HepG2 (cell line): ENCODE measurements around the gene PSMG1. TPM values are rescaled to one million over a fixed set of nuclear protein-coding genes. Genes with fewer than 3 reads are reported as not detected.

ENCODE experiments used
- ATAC-seq: fragments of 200-7000 bp; cut with Tn5 transposase; 3 replicates; pipeline ENCODE4 v1.9.1; 2020; ENCODE audit warnings: mild to moderate bottlenecking, moderate library complexity
- BruUV-seq: library from RNA; stranded (reverse); fragments of 400-500 nt; replicated peaks from 2 replicates; lab custom pipeline; 2021; lab: Mats Ljungman, UMichigan
- CTCF ChIA-PET: fragments of 300-600 bp; formaldehyde crosslinking; extraction: SDS; loops from one replicate; lab custom pipeline; 2021; ENCODE audit warnings: low total read pairs, inconsistent platforms, low intra/inter-chr PET ratio; lab: Yijun Ruan, JAX
- POLR2A ChIA-PET: fragments of 350-600 bp; sonication (Branson Sonifier 250); formaldehyde crosslinking; loops from one replicate; lab custom pipeline; 2020; ENCODE audit warnings: antibody characterized with exemption, inconsistent platforms; lab: Yijun Ruan, JAX
- DNase-seq: peaks from one replicate; pipeline ENCODE4 v3.0.0-alpha.2; 2015; ENCODE audit warnings: low spot score
- FAIRE-seq: peaks from 3 replicates; lab custom pipeline; 2011; peaks lifted over from hg19 to GRCh38; lab: Jason Lieb, UNC
- H2AFZ ChIP-seq: one replicate; pipeline ENCODE4 v1.6.1; 2011; ENCODE audit warnings: low read length, inconsistent platforms
- H3K27ac ChIP-seq: fragments of 300-600 bp; 3 replicates; pipeline ENCODE4 v1.8.0; 2011; ENCODE audit warnings: mixed run types, mild to moderate bottlenecking, mixed read lengths, low read length, inconsistent platforms; ENCODE audit not compliant: insufficient read depth; ENCODE audit errors: extremely low read length
- H3K27me3 ChIP-seq, 2 experiments: fragments of 200-600 bp in 1 of 2; 2 replicates in 1 of 2; 3 replicates in 1 of 2; pipeline versions ENCODE4 v1.6.0 to v1.8.0; 2011; ENCODE audit warnings: low read length in 2 of 2, mild to moderate bottlenecking in 2 of 2, moderate library complexity in 2 of 2, inconsistent platforms in 1 of 2; ENCODE audit not compliant: insufficient read depth in 2 of 2, control insufficient read depth in 1 of 2
- H3K36me3 ChIP-seq, 2 experiments: fragments of 200-600 bp in 1 of 2; replicated peaks in 1 of 2; 2 replicates in 1 of 2; 3 replicates in 1 of 2; pipeline versions ENCODE4 v1.5.1 to v1.8.0; 2011; ENCODE audit warnings: low read length in 2 of 2, inconsistent platforms in 1 of 2; ENCODE audit not compliant: insufficient read depth in 2 of 2, control insufficient read depth in 1 of 2
- H3K4me1 ChIP-seq: 2 replicates; pipeline ENCODE4 v1.5.1; 2012; ENCODE audit warnings: low read length, inconsistent platforms; ENCODE audit not compliant: insufficient read depth
- H3K4me2 ChIP-seq: 2 replicates; pipeline ENCODE4 v1.6.0; 2011; ENCODE audit warnings: low read depth, low read length, inconsistent platforms
- H3K4me3 ChIP-seq, 3 experiments: fragments of 200-600 bp in 1 of 3; sonication (generic), shearing (Covaris generic) in 1 of 3; replicated peaks in 1 of 3; 2 replicates each; pipeline ENCODE4 v1.5.1; 2011 to 2016; ENCODE audit warnings: low read length in 3 of 3, inconsistent platforms in 2 of 3, low read depth in 2 of 3, mild to moderate bottlenecking in 2 of 3, control low read depth in 1 of 3, mixed read lengths in 1 of 3; ENCODE audit not compliant: insufficient read depth in 1 of 3
- H3K79me2 ChIP-seq: one replicate; pipeline ENCODE4 v1.6.1; 2011; ENCODE audit warnings: low read length, inconsistent platforms; ENCODE audit not compliant: insufficient read depth
- H3K9ac ChIP-seq: 2 replicates; pipeline ENCODE4 v1.6.0; 2011; ENCODE audit warnings: mild to moderate bottlenecking, low read depth, low read length, inconsistent platforms; ENCODE audit not compliant: insufficient read depth
- H3K9me3 ChIP-seq: 2 replicates; pipeline ENCODE4 v1.5.1; 2012; ENCODE audit warnings: mild to moderate bottlenecking, low read length
- H4K20me1 ChIP-seq: 2 replicates; pipeline ENCODE4 v1.6.0; 2011; ENCODE audit warnings: inconsistent platforms, mild to moderate bottlenecking, low read length, moderate library complexity; ENCODE audit not compliant: insufficient read depth
- DPF2 ChIP-seq: sonication (generic); formaldehyde crosslinking; IDR thresholded peaks from 2 replicates; pipeline ENCODE4 v1.4.0; 2020; ENCODE audit warnings: mild to moderate bottlenecking, low read depth, missing genetic modification reagents, borderline replicate concordance
- KDM4B ChIP-seq: sonication (generic); formaldehyde crosslinking; IDR thresholded peaks from 2 replicates; pipeline ENCODE4 v1.4.0; 2020; ENCODE audit warnings: missing genetic modification reagents
- MAFG ChIP-seq: sonication (generic); formaldehyde crosslinking; IDR thresholded peaks from 2 replicates; pipeline ENCODE4 v1.5.1; 2020; ENCODE audit warnings: mild to moderate bottlenecking, missing genetic modification reagents
- MXD4 ChIP-seq: IDR thresholded peaks from 2 replicates; pipeline ENCODE4 v1.6.1; 2016; ENCODE audit warnings: mild to moderate bottlenecking, missing biosample characterization, missing genetic modification reagents
- MYNN ChIP-seq: sonication (generic); formaldehyde crosslinking; IDR thresholded peaks from 2 replicates; pipeline ENCODE4 v1.4.0; 2020; ENCODE audit warnings: mild to moderate bottlenecking, low read depth, missing genetic modification reagents
- TAF1 ChIP-seq: sonication (generic); formaldehyde crosslinking; IDR thresholded peaks from 2 replicates; pipeline ENCODE4 v1.4.0; 2020; ENCODE audit warnings: missing genetic modification reagents
- THYN1 ChIP-seq: sonication (generic); formaldehyde crosslinking; IDR thresholded peaks from 2 replicates; pipeline ENCODE4 v1.8.1; 2023; ENCODE audit warnings: low read depth, mild to moderate bottlenecking, moderate library complexity, missing genetic modification reagents, borderline replicate concordance
- ZNF550 ChIP-seq: sonication (generic); formaldehyde crosslinking; IDR thresholded peaks from 2 replicates; pipeline ENCODE4 v1.4.0; 2020; ENCODE audit warnings: mild to moderate bottlenecking, missing genetic modification reagents, borderline replicate concordance
- ZNF713 ChIP-seq: sonication (generic); formaldehyde crosslinking; IDR thresholded peaks from 2 replicates; pipeline ENCODE4 v1.4.0; 2020; ENCODE audit warnings: mild to moderate bottlenecking, missing genetic modification reagents
- WGBS: methylation state at CpG from one replicate; pipeline ENCODE4 v1.1.6; 2017; ENCODE audit warnings: low lambda C conversion rate; 5-methylcytosine and 5-hydroxymethylcytosine counted together
- in situ Hi-C: cut with HindIII; loops from 2 replicates; pipeline ENCODE4 v1.10.0; 2017; ENCODE audit warnings: low pct_unique_long_range_greater_than_20kb; ENCODE audit not compliant: extremely low pct_ligation_motif_present
- intact Hi-C: fragments of 100-400 bp; cut with micrococcal nuclease; formaldehyde crosslinking; loops from one replicate; pipeline ENCODE4 v1.10.0; 2022; ENCODE audit not compliant: unreplicated experiment
- polyA plus RNA-seq, 8 experiments: library from polyadenylated mRNA; depleted of rRNA in 3 of 8; stranded (reverse) in 7 of 8; unstranded in 1 of 8; fragments of >200 nt; fragmentation: Illumina TruSeq in 4 of 8; extraction: Trizol in 4 of 8; gene quantifications; 2 replicates each; pipeline versions ENCODE4 v1.2.1 to v1.2.3, GENCODE V29; 2011 to 2016; ENCODE audit warnings: low read depth in 4 of 8, missing spikeins in 1 of 8, mixed read lengths in 1 of 8; ENCODE audit not compliant: insufficient read depth in 1 of 8
- total RNA-seq, 5 experiments: library from RNA; depleted of rRNA; stranded (reverse); fragments of >200 nt; fragmentation: Illumina TruSeq; extraction: Trizol; gene quantifications; 2 replicates each; pipeline ENCODE4 v1.2.3, GENCODE V29; 2016; ENCODE audit warnings: low read depth in 1 of 5
- TF ChIP-seq, protein P1 (sequence below): sonication (generic); formaldehyde crosslinking; IDR thresholded peaks from 2 replicates; pipeline ENCODE4 v1.4.0; 2020; ENCODE audit warnings: missing genetic modification reagents
- TF ChIP-seq, protein P2 (sequence below): sonication (generic); formaldehyde crosslinking; IDR thresholded peaks from 2 replicates; pipeline ENCODE4 v1.4.0; 2020; ENCODE audit warnings: missing genetic modification reagents
- TF ChIP-seq, protein P3 (sequence below): sonication (generic); formaldehyde crosslinking; IDR thresholded peaks from 2 replicates; pipeline ENCODE4; 2020; ENCODE audit warnings: missing genetic modification reagents, mild to moderate bottlenecking, borderline replicate concordance
- TF ChIP-seq, protein P4 (sequence below): sonication (generic); formaldehyde crosslinking; IDR thresholded peaks from 2 replicates; pipeline ENCODE4 v1.4.0; 2020; ENCODE audit warnings: missing genetic modification reagents

The PSMG1 gene
- total and polyA plus RNA-seq, 2 of the 13 experiments (the other 11 are each of a cell fraction or from before 2014, with no cell fraction given): 63.6 to 173 TPM

DNA sequence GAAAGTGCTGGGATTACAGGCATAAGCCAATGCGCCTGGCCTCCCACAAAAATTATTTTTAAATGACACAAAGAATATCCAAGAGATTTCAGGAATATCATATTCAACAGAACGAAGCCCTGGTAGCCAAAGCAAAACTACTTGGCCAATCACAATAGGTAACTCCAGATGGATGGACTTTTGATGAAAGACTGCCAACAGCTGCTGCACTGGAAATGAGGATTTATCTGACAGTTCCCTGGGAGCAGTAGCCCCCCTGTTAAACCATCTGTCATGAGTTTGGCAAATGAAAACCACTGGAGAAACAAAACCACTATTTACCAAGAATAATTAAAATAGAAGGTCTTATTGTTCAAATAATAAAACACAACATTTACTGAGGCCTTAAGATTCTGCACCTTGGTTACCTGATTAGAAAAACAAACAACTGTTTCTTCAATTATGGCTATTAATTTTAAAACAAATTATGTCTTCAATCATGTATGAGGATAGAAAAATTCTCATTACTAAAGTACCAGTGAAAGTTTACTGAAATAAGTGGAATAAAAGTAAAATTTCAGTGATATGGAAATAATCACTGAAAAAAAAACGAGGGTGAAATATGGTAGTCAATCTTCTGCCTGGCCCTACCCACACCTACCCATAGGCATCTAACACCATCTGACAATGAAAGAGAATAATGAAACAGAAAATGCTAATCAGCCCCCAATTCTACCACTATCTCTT, 34.3 kb upstream of the PSMG1 start:
- Histone ChIP-seq H3K4me3 (no peak overlapping the region), H3K4me2 (no peak overlapping the region), H3K27ac (no peak overlapping the region), H3K27me3 (no peaks in the 10 kb centered on the region), H3K36me3 (peaks cover 0 to 38% of the 10 kb centered on the region in 2 experiments; a peak in 4 of 5 replicates), H3K9ac (no peak overlapping the region), H2AFZ (no peak overlapping the region), H3K4me1 (no peaks in the 10 kb centered on the region), H3K79me2 (no peaks in the 10 kb centered on the region), H4K20me1 (no peaks in the 10 kb centered on the region), H3K9me3 (no peaks in the 10 kb centered on the region)
- in situ Hi-C loops: no loop called here
- no peak for DNase-seq
- ChIA-PET POLR2A (no interaction called here), CTCF (no interaction called here)
- BruUV-seq: no TSS peak
- intact Hi-C loops: no loop called here
- ATAC-seq: no peak
- FAIRE-seq: no peak
- WGBS: 96% methylated on average over 3 of the region's 3 CpGs
- TF ChIP-seq MAFG (CRISPR knock-in tag) (no peak), ZNF713 (CRISPR knock-in tag) (no peak), ZNF550 (CRISPR knock-in tag) (no peak), MXD4 (CRISPR knock-in tag) (no peak), KDM4B (CRISPR knock-in tag) (no peak), DPF2 (CRISPR knock-in tag) (no peak), TAF1 (CRISPR knock-in tag) (no peak), MYNN (CRISPR knock-in tag) (no peak), THYN1 (CRISPR knock-in tag) (no peak)
- TF ChIP-seq, protein P1, sequence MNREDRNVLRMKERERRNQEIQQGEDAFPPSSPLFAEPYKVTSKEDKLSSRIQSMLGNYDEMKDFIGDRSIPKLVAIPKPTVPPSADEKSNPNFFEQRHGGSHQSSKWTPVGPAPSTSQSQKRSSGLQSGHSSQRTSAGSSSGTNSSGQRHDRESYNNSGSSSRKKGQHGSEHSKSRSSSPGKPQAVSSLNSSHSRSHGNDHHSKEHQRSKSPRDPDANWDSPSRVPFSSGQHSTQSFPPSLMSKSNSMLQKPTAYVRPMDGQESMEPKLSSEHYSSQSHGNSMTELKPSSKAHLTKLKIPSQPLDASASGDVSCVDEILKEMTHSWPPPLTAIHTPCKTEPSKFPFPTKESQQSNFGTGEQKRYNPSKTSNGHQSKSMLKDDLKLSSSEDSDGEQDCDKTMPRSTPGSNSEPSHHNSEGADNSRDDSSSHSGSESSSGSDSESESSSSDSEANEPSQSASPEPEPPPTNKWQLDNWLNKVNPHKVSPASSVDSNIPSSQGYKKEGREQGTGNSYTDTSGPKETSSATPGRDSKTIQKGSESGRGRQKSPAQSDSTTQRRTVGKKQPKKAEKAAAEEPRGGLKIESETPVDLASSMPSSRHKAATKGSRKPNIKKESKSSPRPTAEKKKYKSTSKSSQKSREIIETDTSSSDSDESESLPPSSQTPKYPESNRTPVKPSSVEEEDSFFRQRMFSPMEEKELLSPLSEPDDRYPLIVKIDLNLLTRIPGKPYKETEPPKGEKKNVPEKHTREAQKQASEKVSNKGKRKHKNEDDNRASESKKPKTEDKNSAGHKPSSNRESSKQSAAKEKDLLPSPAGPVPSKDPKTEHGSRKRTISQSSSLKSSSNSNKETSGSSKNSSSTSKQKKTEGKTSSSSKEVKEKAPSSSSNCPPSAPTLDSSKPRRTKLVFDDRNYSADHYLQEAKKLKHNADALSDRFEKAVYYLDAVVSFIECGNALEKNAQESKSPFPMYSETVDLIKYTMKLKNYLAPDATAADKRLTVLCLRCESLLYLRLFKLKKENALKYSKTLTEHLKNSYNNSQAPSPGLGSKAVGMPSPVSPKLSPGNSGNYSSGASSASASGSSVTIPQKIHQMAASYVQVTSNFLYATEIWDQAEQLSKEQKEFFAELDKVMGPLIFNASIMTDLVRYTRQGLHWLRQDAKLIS (CRISPR knock-in tag): no peak
- TF ChIP-seq, protein P2, sequence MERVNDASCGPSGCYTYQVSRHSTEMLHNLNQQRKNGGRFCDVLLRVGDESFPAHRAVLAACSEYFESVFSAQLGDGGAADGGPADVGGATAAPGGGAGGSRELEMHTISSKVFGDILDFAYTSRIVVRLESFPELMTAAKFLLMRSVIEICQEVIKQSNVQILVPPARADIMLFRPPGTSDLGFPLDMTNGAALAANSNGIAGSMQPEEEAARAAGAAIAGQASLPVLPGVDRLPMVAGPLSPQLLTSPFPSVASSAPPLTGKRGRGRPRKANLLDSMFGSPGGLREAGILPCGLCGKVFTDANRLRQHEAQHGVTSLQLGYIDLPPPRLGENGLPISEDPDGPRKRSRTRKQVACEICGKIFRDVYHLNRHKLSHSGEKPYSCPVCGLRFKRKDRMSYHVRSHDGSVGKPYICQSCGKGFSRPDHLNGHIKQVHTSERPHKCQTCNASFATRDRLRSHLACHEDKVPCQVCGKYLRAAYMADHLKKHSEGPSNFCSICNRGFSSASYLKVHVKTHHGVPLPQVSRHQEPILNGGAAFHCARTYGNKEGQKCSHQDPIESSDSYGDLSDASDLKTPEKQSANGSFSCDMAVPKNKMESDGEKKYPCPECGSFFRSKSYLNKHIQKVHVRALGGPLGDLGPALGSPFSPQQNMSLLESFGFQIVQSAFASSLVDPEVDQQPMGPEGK (CRISPR knock-in tag): no peak
- TF ChIP-seq, protein P3, sequence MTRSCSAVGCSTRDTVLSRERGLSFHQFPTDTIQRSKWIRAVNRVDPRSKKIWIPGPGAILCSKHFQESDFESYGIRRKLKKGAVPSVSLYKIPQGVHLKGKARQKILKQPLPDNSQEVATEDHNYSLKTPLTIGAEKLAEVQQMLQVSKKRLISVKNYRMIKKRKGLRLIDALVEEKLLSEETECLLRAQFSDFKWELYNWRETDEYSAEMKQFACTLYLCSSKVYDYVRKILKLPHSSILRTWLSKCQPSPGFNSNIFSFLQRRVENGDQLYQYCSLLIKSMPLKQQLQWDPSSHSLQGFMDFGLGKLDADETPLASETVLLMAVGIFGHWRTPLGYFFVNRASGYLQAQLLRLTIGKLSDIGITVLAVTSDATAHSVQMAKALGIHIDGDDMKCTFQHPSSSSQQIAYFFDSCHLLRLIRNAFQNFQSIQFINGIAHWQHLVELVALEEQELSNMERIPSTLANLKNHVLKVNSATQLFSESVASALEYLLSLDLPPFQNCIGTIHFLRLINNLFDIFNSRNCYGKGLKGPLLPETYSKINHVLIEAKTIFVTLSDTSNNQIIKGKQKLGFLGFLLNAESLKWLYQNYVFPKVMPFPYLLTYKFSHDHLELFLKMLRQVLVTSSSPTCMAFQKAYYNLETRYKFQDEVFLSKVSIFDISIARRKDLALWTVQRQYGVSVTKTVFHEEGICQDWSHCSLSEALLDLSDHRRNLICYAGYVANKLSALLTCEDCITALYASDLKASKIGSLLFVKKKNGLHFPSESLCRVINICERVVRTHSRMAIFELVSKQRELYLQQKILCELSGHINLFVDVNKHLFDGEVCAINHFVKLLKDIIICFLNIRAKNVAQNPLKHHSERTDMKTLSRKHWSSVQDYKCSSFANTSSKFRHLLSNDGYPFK: no peak
- TF ChIP-seq, protein P4, sequence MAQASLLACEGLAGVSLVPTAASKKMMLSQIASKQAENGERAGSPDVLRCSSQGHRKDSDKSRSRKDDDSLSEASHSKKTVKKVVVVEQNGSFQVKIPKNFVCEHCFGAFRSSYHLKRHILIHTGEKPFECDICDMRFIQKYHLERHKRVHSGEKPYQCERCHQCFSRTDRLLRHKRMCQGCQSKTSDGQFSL: no peak
